OCI-LY3 (cell line): ENCODE data around the gene ZRANB2.

Source experiments
- H2AFZ ChIP-seq: fragments of 200-600, 300-600 bp; shearing (Covaris generic); 2 replicates; pipeline ENCODE4 v1.6.0; 2014; ENCODE audit warnings: antibody characterized with exemption, low read depth, low read length
- H3K27ac ChIP-seq: fragments of 200-600, 300-600 bp; sonication (generic); 2 replicates; pipeline ENCODE4 v1.5.1; 2014; ENCODE audit warnings: mild to moderate bottlenecking, low read length, moderate library complexity, mixed read lengths
- H3K27me3 ChIP-seq: fragments of 200-600, 300-600 bp; sonication (generic); 2 replicates; pipeline ENCODE4 v1.6.1; 2014; ENCODE audit warnings: low read depth, low read length, mixed read lengths
- H3K36me3 ChIP-seq: fragments of 200-600, 300-600 bp; sonication (generic); replicated peaks from 2 replicates; pipeline ENCODE3; 2014; ENCODE audit warnings: low read depth, low read length, mixed read lengths
- H3K4me1 ChIP-seq: fragments of 300-600, 200-600 bp; sonication (generic); 2 replicates; pipeline ENCODE4 v1.6.1; 2014; ENCODE audit warnings: low read length, mixed read lengths
- H3K4me2 ChIP-seq: fragments of 200-600, 300-600 bp; sonication (generic); 2 replicates; pipeline ENCODE4 v1.6.1; 2014; ENCODE audit warnings: low read length, mixed read lengths
- H3K4me3 ChIP-seq: fragments of 300-600, 200-600 bp; sonication (generic); 2 replicates; pipeline ENCODE4 v1.5.1; 2014; ENCODE audit warnings: antibody characterized with exemption, mild to moderate bottlenecking, low read length, moderate library complexity
- H3K79me2 ChIP-seq: fragments of 300-600, 200-600 bp; shearing (Covaris generic); 2 replicates; pipeline ENCODE4 v1.6.1; 2014; ENCODE audit warnings: mild to moderate bottlenecking, low read length, mixed read lengths
- H3K9ac ChIP-seq: fragments of 300-600, 200-600 bp; shearing (Covaris generic); 2 replicates; pipeline ENCODE4 v1.6.0; 2014; ENCODE audit warnings: mild to moderate bottlenecking, low read length, moderate library complexity
- H3K9me3 ChIP-seq: fragments of 200-600, 300-600 bp; shearing (Covaris generic); 2 replicates; pipeline ENCODE4 v1.6.1; 2014; ENCODE audit warnings: low read length, mixed read lengths; ENCODE audit not compliant: insufficient read depth
- H4K20me1 ChIP-seq: fragments of 200-600, 300-600 bp; sonication (generic); 2 replicates; pipeline ENCODE4 v1.6.1; 2016; ENCODE audit warnings: low read length, mixed read lengths; ENCODE audit not compliant: insufficient read depth
- CTCF ChIP-seq: fragments of 200-600, 300-600 bp; sonication (generic); IDR thresholded peaks from 2 replicates; pipeline ENCODE4 v1.5.1; 2014; ENCODE audit warnings: antibody characterized with exemption, low read length, low read depth
- EZH2phosphoT487 ChIP-seq: fragments of 200-600 bp; shearing (Covaris generic); IDR thresholded peaks from 2 replicates; pipeline ENCODE4 v1.6.1; 2018; ENCODE audit warnings: antibody characterized with exemption, mixed run types, low read depth

The ZRANB2 gene

GRCh38 chr1:71028981-71029380 lies 51.9 kb downstream of the ZRANB2 start:
- Histone ChIP-seq H3K27me3 (no peaks in the 10 kb centered on the region), H3K27ac (no peak overlapping the region), H3K9me3 (no peaks in the 10 kb centered on the region), H3K4me1 (peaks cover 9% of the 10 kb centered on the region), H3K36me3 (no peaks in the 10 kb centered on the region), H4K20me1 (no peaks in the 10 kb centered on the region), H2AFZ (no peak overlapping the region), H3K4me3 (no peak overlapping the region), H3K9ac (no peak overlapping the region), H3K79me2 (no peaks in the 10 kb centered on the region), H3K4me2 (no peak overlapping the region)
- no peak for TF ChIP-seq CTCF
- no peak for TF ChIP-seq EZH2phosphoT487

- Histone ChIP-seq H3K9me3 (no peaks in the 10 kb centered on the region), H4K20me1 (no peaks in the 10 kb centered on the region), H3K27me3 (no peaks in the 10 kb centered on the region), H3K79me2 (no peaks in the 10 kb centered on the region), H3K27ac (no peak overlapping the region), H3K36me3 (no peaks in the 10 kb centered on the region), H3K4me1 (peaks cover 5% of the 10 kb centered on the region), H3K4me3 (no peak overlapping the region), H2AFZ (no peak overlapping the region), H3K9ac (no peak overlapping the region), H3K4me2 (no peak overlapping the region)
- TF ChIP-seq CTCF (no peak), EZH2phosphoT487 (no peak)
Observed at GRCh38 chr1:71027991-71028390, 52.8 kb downstream of the ZRANB2 start.

- no peaks in the 10 kb centered on the region for H3K4me1 ChIP-seq
- no peaks in the 10 kb centered on the region for H3K79me2 ChIP-seq
- H2AFZ ChIP-seq = no peak overlapping the region
- H3K9ac ChIP-seq = no peak overlapping the region
- H3K4me3 ChIP-seq = no peak overlapping the region
- no peaks in the 10 kb centered on the region for H3K36me3 ChIP-seq
- H3K27ac ChIP-seq = no peak overlapping the region
- no peak overlapping the region for H3K4me2 ChIP-seq
- TF ChIP-seq CTCF = no peak
- TF ChIP-seq EZH2phosphoT487 = no peak
- no peaks in the 10 kb centered on the region for H3K27me3 ChIP-seq
- H4K20me1 ChIP-seq = no peaks in the 10 kb centered on the region
- no peaks in the 10 kb centered on the region for H3K9me3 ChIP-seq
Observed at GRCh38 chr1:71026093-71026492, 54.7 kb downstream of the ZRANB2 start.

GRCh38 chr1:71023515-71023914 lies 57.3 kb downstream of the ZRANB2 start:
- no peaks in the 10 kb centered on the region for H3K79me2 ChIP-seq
- H3K9me3 ChIP-seq = no peaks in the 10 kb centered on the region
- no peaks in the 10 kb centered on the region for H3K4me1 ChIP-seq
- no peaks in the 10 kb centered on the region for H3K36me3 ChIP-seq
- H3K9ac ChIP-seq = no peak overlapping the region
- no peaks in the 10 kb centered on the region for H4K20me1 ChIP-seq
- no peak overlapping the region for H3K4me3 ChIP-seq
- no peak overlapping the region for H3K27ac ChIP-seq
- no peak for TF ChIP-seq CTCF
- TF ChIP-seq EZH2phosphoT487 = no peak
- H3K4me2 ChIP-seq = no peak overlapping the region
- no peak overlapping the region for H2AFZ ChIP-seq
- H3K27me3 ChIP-seq = no peaks in the 10 kb centered on the region
